Natural killer cell treated with Interleukin-12 subunit alpha and Interleukin-12 subunit beta and Interleukin-15 and Interleukin-18, amount 100 ng/mL, for 72 hours (primary cell): Measurements from ENCODE around the gene PCGF2. TPM values are rescaled to one million over a fixed set of nuclear protein-coding genes. Genes with fewer than 3 reads are reported as not detected.
"Not testable (repeated sequence)": the region's sequence is repeated elsewhere in the genome, so short reads cannot be mapped to it uniquely, and the experiment has no call there.

ENCODE experiments used
- ATAC-seq, 2 donors: fragments of 150-1000 bp; cut with Tn5 transposase in 1 of 2; sonication (Bioruptor Pico), chemical (Tn5 transposase) in 1 of 2; 2 replicates each; pipeline ENCODE4 v1.10.0; 2021
- DNase-seq: peaks from one replicate; pipeline ENCODE4 v3.0.0; 2022; ENCODE audit warnings: low spot score
- H3K27ac Mint-ChIP-seq, 2 donors: 1 replicate in 1 of 2; 2 replicates in 1 of 2; pipeline ENCODE4 v1.8.0; 2022; ENCODE audit warnings: mixed read lengths in 2 of 2, mild to moderate bottlenecking in 1 of 2, moderate library complexity in 1 of 2
- H3K27me3 Mint-ChIP-seq, 2 donors: 1 replicate in 1 of 2; 2 replicates in 1 of 2; pipeline ENCODE4 v1.8.0; 2022; ENCODE audit warnings: mixed read lengths in 2 of 2
- H3K36me3 Mint-ChIP-seq: one replicate; pipeline ENCODE4 v1.8.0; 2022; ENCODE audit warnings: mixed read lengths
- H3K4me1 Mint-ChIP-seq, 2 donors: 1 replicate in 1 of 2; 2 replicates in 1 of 2; pipeline ENCODE4 v1.8.0; 2022; ENCODE audit warnings: low read depth in 2 of 2, mixed read lengths in 2 of 2, mild to moderate bottlenecking in 1 of 2
- H3K4me3 Mint-ChIP-seq: one replicate; pipeline ENCODE4 v1.8.0; 2022; ENCODE audit warnings: mixed read lengths
- H3K9me3 Mint-ChIP-seq: 2 replicates; pipeline ENCODE4 v1.8.0; 2022; ENCODE audit warnings: mixed read lengths
- total RNA-seq, 2 donors: library from RNA; stranded (reverse); gene quantifications; one replicate each; pipeline ENCODE4 v1.2.3, GENCODE V29; 2022

The PCGF2 gene
- total RNA-seq, 2 donors from 2014 or later = not detected

DNA sequence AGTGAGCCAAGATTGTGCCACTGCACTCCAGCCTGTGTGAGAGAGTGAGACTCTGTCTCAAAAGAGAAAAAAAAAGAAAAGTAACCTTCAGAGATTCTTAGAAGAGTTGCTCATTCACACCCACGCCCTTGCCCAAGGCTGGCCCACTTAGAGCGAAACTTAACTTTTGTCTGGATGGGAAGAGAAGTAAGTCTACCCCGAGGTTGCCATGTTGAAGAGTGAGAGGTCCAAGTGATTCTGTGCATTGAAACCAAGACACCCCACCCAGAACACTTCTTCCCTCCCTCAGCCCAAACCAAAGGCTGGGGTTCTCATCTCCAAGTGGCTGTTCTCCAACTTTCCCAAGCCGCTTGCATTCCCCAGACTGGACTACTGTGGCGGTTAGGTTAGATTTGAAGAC, 20.4 kb downstream of the PCGF2 start:
- Mint-ChIP-seq H3K27me3 (no peaks in the 10 kb centered on the region), H3K36me3 (no peaks in the 10 kb centered on the region), H3K4me3 (peak overlapping the region; percentile 83), H3K9me3 (no peaks in the 10 kb centered on the region), H3K4me1 (peaks cover 55 to 72% of the 10 kb centered on the region in 2 donors), H3K27ac (peak overlapping the region; percentile 94 to 98)
- DNase-seq (peak; percentile 91), ATAC-seq (peak; percentile 64 to 75)

DNA sequence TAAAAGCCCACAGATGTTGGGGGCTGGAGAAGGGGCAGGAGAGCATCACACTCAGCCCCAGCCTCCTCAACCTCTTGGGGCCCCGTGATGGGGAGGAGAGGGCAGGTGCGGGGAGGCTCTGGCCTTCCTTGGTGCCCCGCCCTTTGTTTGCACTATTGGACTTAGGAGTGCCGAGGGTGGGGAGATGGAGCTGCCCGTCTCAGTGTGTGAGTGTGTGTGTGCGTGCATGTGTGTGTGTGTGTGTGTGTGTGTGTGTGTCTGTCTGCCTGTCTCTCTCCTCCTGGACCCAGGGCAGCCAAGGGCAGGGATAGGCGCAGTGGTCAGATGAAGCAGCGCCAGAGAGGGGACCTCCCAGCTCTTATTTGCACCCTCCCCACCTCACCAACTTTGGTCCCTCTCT, 22.0 kb downstream of the PCGF2 start:
- not testable (repeated sequence) for H3K36me3 Mint-ChIP-seq, ATAC-seq, DNase-seq, H3K27me3 Mint-ChIP-seq, H3K9me3 Mint-ChIP-seq
- Mint-ChIP-seq H3K27ac (peak overlapping the region; percentile 94 to 98), H3K4me3 (peak overlapping the region; percentile 67), H3K4me1 (peaks cover 50 to 59% of the 10 kb centered on the region in 2 donors)

DNA sequence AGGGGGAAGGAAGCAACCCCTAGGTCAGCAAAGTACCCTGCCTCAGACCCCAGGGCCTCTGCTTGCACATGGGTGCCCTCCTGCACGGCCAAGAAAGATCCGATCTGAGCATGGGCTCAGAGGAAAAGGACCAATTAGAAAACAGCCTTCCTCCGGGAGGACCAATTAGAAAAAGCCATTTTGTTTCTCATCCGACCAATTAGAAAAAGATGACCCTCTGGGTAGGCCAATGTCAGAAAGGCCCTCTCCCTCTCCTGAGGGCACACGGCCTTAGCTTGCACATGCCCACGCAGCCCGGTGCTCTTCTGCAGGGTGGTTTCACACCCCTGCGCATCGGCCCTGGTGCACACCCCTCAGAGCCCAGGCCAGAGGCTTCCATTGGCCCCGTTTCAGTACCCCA, 23.1 kb downstream of the PCGF2 start:
- peak overlapping the region; percentile 94 to 98 for H3K27ac Mint-ChIP-seq

DNA sequence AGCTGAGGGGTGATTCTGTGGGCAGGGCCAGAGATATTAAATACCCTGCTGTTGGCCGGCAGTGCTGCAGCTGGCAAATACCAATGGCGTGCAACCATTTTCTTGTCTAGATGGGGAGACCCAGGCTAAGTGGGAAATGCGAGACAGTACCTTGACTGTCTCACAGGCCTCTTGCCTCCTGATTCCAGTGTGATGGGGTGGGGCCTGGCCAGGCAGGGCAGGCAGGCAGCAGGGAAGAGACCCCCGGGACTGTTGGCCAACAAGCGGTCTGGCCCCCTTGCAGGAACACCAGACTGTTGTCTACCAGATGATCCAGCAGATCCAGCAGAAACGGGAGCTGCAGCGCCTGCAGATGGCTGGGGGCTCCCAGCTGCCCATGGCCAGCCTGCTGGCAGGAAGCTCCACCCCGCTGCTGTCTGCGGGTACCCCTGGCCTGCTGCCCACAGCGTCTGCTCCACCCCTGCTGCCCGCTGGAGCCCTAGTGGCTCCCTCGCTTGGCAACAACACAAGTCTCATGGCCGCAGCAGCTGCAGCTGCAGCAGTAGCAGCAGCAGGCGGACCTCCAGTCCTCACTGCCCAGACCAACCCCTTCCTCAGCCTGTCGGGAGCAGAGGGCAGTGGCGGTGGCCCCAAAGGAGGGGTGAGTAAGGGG, 23.7 kb downstream of the PCGF2 start:
- DNase-seq (no peak), ATAC-seq (no peak)
- peaks cover 50 to 51% of the 10 kb centered on the region in 2 donors for H3K4me1 Mint-ChIP-seq
- no peaks in the 10 kb centered on the region for H3K9me3 Mint-ChIP-seq
- H3K4me3 Mint-ChIP-seq = peak overlapping the region; percentile 67
- peak overlapping the region; percentile 94 to 98 for H3K27ac Mint-ChIP-seq
- no peaks in the 10 kb centered on the region for H3K36me3 Mint-ChIP-seq
- no peaks in the 10 kb centered on the region for H3K27me3 Mint-ChIP-seq

More for the DNA sequence above, 23.1 kb downstream of the PCGF2 start:
- Mint-ChIP-seq H3K4me1 (peaks cover 50 to 53% of the 10 kb centered on the region in 2 donors), H3K36me3 (no peaks in the 10 kb centered on the region), H3K27me3 (no peaks in the 10 kb centered on the region), H3K9me3 (no peaks in the 10 kb centered on the region), H3K4me3 (peak overlapping the region; percentile 67)
- ATAC-seq (peak; percentile 17 to 59), DNase-seq (no peak)

DNA sequence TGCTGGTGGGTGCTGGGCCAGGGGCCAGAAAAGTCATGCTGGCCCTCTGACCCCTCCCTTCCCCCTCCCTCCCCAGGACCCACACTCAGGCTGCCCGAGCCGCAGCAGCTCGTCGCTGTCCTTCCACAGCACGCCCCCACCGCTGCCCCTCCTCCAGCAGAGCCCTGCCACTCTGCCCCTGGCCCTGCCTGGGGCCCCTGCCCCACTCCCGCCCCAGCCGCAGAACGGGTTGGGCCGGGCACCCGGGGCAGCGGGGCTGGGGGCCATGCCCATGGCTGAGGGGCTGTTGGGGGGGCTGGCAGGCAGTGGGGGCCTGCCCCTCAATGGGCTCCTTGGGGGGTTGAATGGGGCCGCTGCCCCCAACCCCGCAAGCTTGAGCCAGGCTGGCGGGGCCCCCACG, 26.3 kb downstream of the PCGF2 start:
- DNase-seq (no peak), ATAC-seq (no peak)
- Mint-ChIP-seq H3K27ac (no peak overlapping the region), H3K36me3 (peaks cover 4% of the 10 kb centered on the region), H3K4me3 (no peak overlapping the region), H3K27me3 (no peaks in the 10 kb centered on the region), H3K9me3 (no peaks in the 10 kb centered on the region), H3K4me1 (peaks cover 30 to 42% of the 10 kb centered on the region in 2 donors)

DNA sequence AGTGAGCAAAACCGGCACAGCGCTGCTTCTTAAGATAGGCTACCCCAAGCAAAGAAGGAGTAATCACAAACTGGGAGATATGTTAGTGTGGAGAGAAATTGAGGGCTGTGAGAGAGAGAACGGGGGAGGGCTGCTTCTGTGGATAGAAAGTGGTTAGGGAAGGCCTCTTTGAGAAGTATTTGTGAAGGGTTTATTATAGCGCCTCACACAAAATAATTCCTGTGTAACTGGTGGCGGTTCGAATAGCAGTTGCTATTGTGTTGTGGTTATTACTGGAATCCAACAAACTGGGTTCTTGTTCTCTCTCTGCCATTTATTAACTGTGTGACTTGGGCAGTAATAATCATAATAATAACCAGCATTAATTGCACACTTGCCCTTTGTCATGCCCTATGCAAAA, 27.2 kb downstream of the PCGF2 start:
- DNase-seq = no peak
- H3K4me3 Mint-ChIP-seq = no peak overlapping the region
- no peak for ATAC-seq
- H3K9me3 Mint-ChIP-seq = no peaks in the 10 kb centered on the region
- H3K36me3 Mint-ChIP-seq = peaks cover 4% of the 10 kb centered on the region
- H3K27ac Mint-ChIP-seq = peak overlapping the region; percentile 16 to 77
- peaks cover 27 to 40% of the 10 kb centered on the region in 2 donors for H3K4me1 Mint-ChIP-seq
- no peaks in the 10 kb centered on the region for H3K27me3 Mint-ChIP-seq

DNA sequence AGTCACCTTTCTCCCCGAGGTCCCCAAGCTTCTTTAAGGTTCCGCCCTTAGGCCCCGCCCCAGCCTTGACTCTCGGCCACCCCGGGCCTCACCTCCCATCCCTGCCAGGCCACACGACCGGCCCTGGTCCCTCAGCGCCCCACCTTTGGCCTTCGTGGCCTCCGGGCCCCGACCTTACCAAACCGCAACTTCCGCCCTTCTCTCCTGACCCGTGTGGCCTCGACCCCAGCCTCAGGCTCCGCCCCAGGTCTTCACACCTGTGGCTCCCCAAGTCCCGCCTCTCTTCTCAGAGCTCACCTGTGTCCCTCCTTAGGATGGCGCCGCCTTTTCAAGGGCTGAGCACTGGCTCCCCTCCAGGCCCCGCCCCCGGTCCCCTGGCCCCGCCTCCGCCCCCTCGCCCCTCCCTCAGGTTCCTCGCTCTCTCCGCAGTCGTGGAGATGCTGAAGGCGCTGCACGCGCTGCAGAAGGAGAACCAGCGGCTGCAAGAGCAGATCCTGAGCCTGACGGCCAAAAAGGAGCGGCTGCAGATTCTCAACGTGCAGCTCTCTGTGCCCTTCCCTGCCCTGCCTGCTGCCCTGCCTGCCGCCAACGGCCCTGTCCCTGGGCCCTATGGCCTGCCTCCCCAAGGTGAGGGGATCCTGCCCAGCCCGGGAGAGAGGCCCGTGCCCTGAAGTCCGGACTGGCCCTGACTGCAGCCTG, 28.0 kb downstream of the PCGF2 start:
- DNase-seq (no peak), ATAC-seq (no peak)
- Mint-ChIP-seq H3K4me3 (no peak overlapping the region), H3K4me1 (peaks cover 29 to 41% of the 10 kb centered on the region in 2 donors), H3K27ac (peak overlapping the region in 1 of 2 donors; percentile 16), H3K36me3 (peaks cover 4% of the 10 kb centered on the region), H3K9me3 (no peaks in the 10 kb centered on the region), H3K27me3 (no peaks in the 10 kb centered on the region)

DNA sequence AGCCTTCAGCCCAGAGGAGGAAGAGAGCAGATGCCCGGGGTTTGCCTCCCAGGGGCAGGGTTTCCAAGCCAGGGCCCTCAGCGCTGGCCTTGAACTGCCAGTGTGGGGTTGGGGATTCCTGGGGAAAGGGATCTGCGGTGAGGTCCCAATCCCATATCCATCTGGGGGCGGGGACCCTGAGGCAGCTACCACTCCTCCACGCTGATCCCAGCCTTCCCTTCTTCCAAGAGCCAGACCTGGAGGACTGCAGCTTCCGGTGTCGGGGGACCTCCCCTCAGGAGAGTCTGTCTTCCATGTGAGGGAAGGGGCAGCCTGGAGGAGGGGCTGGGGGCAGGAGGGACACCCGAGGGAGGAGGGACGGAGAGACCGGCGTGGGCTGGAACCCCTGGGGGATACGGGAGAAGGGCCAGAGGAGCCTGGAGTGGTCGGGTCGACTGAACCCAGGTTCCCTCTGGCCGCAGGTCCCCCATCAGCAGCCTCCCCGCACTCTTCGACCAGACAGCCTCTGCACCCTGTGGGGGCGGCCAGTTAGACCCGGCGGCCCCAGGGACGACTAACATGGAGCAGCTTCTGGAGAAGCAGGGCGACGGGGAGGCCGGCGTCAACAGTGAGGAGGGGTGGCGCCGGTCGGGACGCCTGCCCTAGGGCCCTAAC, 28.7 kb downstream of the PCGF2 start:
- H3K36me3 Mint-ChIP-seq = peaks cover 4% of the 10 kb centered on the region
- no peaks in the 10 kb centered on the region for H3K9me3 Mint-ChIP-seq
- H3K27ac Mint-ChIP-seq = peak overlapping the region; percentile 49 to 62
- H3K4me1 Mint-ChIP-seq = peaks cover 32 to 41% of the 10 kb centered on the region in 2 donors
- H3K27me3 Mint-ChIP-seq = no peaks in the 10 kb centered on the region
- DNase-seq = no peak
- ATAC-seq = no peak
- no peak overlapping the region for H3K4me3 Mint-ChIP-seq

DNA sequence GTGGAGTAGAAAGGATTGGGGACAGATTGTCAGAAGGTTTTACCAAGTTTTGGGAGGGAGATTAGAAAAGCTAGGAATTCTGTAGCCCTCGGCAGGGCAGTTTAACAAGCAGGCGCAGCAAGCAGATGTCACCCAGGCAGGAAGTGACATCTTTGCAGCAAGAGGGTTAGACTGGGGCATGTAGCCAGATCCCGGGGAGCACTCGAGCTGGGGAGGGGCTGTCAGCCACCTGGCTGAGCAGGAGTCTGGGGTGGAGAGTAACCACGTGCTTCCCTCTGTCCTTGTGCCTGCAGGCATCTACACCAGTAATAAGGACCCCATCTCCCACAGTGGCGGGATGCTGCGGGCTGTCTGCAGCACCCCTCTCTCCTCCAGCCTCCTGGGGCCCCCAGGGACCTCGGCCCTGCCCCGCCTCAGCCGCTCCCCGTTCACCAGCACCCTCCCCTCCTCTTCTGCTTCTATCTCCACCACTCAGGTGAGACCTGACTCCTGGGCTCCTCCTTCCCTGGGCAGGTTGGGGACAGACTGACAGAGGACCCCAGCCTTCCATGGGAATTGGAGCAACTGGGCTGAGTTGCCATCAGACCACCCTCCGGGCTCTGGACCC, 30.9 kb downstream of the PCGF2 start:
- H3K9me3 Mint-ChIP-seq = no peaks in the 10 kb centered on the region

DNA sequence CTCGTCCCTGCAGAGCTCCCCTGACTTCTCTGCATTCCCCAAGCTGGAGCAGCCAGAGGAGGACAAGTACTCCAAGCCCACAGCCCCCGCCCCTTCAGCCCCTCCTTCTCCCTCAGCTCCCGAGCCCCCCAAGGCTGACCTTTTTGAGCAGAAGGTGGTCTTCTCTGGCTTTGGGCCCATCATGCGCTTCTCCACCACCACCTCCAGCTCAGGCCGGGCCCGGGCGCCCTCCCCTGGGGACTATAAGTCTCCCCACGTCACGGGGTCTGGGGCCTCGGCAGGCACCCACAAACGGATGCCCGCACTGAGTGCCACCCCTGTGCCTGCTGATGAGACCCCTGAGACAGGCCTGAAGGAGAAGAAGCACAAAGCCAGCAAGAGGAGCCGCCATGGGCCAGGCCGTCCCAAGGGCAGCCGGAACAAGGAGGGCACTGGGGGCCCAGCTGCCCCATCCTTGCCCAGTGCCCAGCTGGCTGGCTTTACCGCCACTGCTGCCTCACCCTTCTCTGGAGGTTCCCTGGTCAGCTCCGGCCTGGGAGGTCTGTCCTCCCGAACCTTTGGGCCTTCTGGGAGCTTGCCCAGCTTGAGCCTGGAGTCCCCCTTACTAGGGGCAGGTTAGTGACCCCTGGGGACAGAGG, 31.6 kb downstream of the PCGF2 start:
- ATAC-seq (no peak), DNase-seq (no peak)
- no peak overlapping the region for H3K4me3 Mint-ChIP-seq
- H3K27me3 Mint-ChIP-seq = no peaks in the 10 kb centered on the region
- H3K27ac Mint-ChIP-seq = peak overlapping the region; percentile 78 to 84
- H3K9me3 Mint-ChIP-seq = no peaks in the 10 kb centered on the region
- H3K4me1 Mint-ChIP-seq = peaks cover 24 to 43% of the 10 kb centered on the region in 2 donors
- H3K36me3 Mint-ChIP-seq = peaks cover 4% of the 10 kb centered on the region

More for the DNA sequence above, 30.9 kb downstream of the PCGF2 start:
- Mint-ChIP-seq H3K27ac (peak overlapping the region; percentile 49 to 62), H3K4me3 (no peak overlapping the region), H3K27me3 (no peaks in the 10 kb centered on the region), H3K36me3 (peaks cover 4% of the 10 kb centered on the region), H3K4me1 (peaks cover 24 to 38% of the 10 kb centered on the region in 2 donors)
- no peak for DNase-seq
- ATAC-seq = no peak

DNA sequence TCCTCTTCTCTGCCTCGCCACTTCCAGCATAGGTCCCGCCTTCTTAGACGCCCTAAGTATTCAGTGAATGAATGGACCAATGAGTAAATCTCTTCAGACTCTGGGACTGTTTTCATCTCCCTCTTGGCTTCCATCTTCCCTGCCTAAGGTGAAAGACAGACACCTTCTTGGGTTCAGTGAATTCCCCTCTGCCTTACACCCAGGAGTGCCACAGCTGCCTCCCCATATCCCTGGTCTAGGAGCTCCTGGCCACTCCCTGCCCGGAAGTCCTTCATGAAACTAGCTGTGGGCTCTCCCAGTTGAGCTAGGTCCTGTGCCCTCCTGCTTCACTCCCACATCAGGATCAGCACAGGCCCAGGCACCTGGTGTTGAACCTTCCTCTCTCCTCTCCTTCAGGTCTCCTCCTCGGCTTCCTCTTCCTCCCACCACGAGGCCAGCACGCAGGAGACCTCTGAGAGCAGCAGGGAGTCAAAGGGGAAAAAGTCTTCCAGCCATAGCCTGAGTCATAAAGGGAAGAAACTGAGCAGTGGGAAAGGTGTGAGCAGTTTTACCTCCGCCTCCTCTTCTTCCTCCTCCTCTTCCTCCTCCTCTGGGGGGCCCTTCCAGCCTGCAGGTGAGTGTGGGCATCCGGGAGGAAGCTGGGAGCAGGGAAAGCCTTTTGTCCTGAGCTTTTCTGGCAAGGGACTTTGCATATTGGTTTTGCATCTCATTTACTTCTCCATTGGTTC, 32.8 kb downstream of the PCGF2 start:
- Mint-ChIP-seq H3K4me1 (peaks cover 35 to 47% of the 10 kb centered on the region in 2 donors), H3K27me3 (no peaks in the 10 kb centered on the region), H3K27ac (peak overlapping the region; percentile 78 to 84), H3K9me3 (no peaks in the 10 kb centered on the region), H3K4me3 (no peak overlapping the region), H3K36me3 (peaks cover 7% of the 10 kb centered on the region)
- no peak for DNase-seq
- ATAC-seq = no peak

DNA sequence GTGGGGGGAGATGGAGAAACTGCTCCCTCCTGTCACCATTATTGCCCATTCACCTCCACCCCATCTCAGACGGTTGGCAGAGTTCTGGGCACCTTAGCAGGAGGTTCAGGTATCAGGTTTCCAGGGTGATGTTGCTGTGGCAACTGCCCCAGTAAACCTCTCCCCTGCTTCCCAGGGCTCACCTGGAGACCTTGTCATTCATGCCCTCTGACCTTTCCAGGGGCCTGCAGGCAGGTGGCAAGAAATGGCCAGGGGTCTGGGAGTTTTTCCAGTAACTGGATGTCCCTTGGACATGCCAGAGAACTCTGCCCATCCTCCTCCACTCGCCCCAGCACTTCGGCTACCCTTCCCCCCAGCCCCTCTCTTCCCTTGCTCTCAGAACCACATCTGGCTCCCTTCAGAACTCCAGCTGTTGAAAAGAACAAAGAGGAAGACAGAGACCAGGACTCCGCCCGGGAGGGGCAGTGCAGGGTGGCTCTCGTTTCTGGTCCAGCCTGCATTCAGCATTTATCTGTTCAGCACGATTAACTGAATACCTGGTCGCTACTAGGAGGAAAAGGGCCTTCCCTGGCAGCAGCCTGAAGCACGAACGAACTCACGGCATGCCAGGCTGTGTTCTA, 34.6 kb downstream of the PCGF2 start:
- Mint-ChIP-seq H3K27ac (peak overlapping the region in 1 of 2 donors; percentile 84), H3K9me3 (no peaks in the 10 kb centered on the region), H3K36me3 (peaks cover 16% of the 10 kb centered on the region), H3K27me3 (no peaks in the 10 kb centered on the region), H3K4me1 (peaks cover 51% of the 10 kb centered on the region in 2 donors), H3K4me3 (no peak overlapping the region)
- no peak for ATAC-seq
- DNase-seq = no peak
